Measurements from ENCODE around the gene KCNAB1.

KCNAB1 gene

DNA sequence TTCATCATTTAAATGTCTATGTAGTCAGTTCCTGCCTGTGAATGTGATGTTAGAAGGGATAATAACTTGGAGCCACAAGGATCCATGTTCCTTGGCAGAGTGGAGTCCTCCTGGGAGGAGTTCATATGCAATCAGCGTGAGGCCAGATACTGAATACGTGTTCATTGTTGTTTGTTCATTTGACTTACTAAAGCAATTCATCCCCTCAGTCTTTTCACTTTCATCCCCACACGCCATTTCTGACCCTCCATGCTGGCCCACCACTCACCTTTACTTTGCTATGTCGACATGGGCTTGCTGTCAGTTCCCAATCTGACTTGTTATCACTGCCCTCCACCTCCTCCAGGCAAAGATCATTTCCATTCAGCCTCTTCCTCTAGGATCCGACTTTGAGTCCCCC, 342.7 kb downstream of the KCNAB1 start:
- Histone ChIP-seq H3K9me2 (replicated peaks; ENCODE audit: insufficient read depth, low read length) (no peaks in the 10 kb centered on the region), H3K4me3 (ENCODE audit: low read length) (no peak overlapping the region), H3K4me1 (ENCODE audit: low read length) (no peaks in the 10 kb centered on the region), H3K36me3 (replicated peaks; ENCODE audit: insufficient read depth, low read length) (no peaks in the 10 kb centered on the region), H3K9me3 (replicated peaks; ENCODE audit: insufficient read depth, low read length) (no peaks in the 10 kb centered on the region), H2AFZ (ENCODE audit: low read length) (no peak overlapping the region), H3K79me2 (ENCODE audit: low read length) (no peaks in the 10 kb centered on the region), H3F3A (ENCODE audit: insufficient read depth, low read length) (no peaks in the 10 kb centered on the region), H4K20me1 (ENCODE audit: insufficient read depth, low read length) (no peaks in the 10 kb centered on the region), H3K27ac (ENCODE audit: low read length) (no peak overlapping the region), H3K9ac (ENCODE audit: low read length) (no peak overlapping the region), H3K4me2 (ENCODE audit: low read depth, low read length) (no peak overlapping the region), H3K27me3 (replicated peaks; ENCODE audit: insufficient read depth, low read length) (no peaks in the 10 kb centered on the region)
- TF ChIP-seq EZH2phosphoT487 (IDR thresholded peaks at IDR 0.05; ENCODE audit: low read length), result no peak
- no peak for TF ChIP-seq CTCF (IDR thresholded peaks at IDR 0.05; ENCODE audit: low read length)
- no peak for TF ChIP-seq EZH2 (optimal IDR thresholded peaks at IDR 0.05; ENCODE audit: low read depth, low read length)
- DNase-seq, result no peak

GRCh38 chr3:156465194-156465593, 344.8 kb downstream of the KCNAB1 start:
- Histone ChIP-seq H3K4me2 (ENCODE audit: low read depth, low read length) (no peak overlapping the region), H3K4me3 (ENCODE audit: low read length) (no peak overlapping the region), H3K36me3 (replicated peaks; ENCODE audit: insufficient read depth, low read length) (no peaks in the 10 kb centered on the region), H3K9me2 (replicated peaks; ENCODE audit: insufficient read depth, low read length) (no peaks in the 10 kb centered on the region), H3K9me3 (replicated peaks; ENCODE audit: insufficient read depth, low read length) (no peaks in the 10 kb centered on the region), H4K20me1 (ENCODE audit: insufficient read depth, low read length) (no peaks in the 10 kb centered on the region), H3K4me1 (ENCODE audit: low read length) (no peaks in the 10 kb centered on the region), H3K27me3 (replicated peaks; ENCODE audit: insufficient read depth, low read length) (no peaks in the 10 kb centered on the region), H3F3A (ENCODE audit: insufficient read depth, low read length) (no peaks in the 10 kb centered on the region), H2AFZ (ENCODE audit: low read length) (no peak overlapping the region; the same call in 1 of the 2 replicates), H3K9ac (ENCODE audit: low read length) (no peak overlapping the region), H3K79me2 (ENCODE audit: low read length) (no peaks in the 10 kb centered on the region), H3K27ac (ENCODE audit: low read length) (no peak overlapping the region)
- DNase-seq, result no peak
- no peak for TF ChIP-seq EZH2phosphoT487 (IDR thresholded peaks at IDR 0.05; ENCODE audit: low read length)
- no peak for TF ChIP-seq EZH2 (optimal IDR thresholded peaks at IDR 0.05; ENCODE audit: low read depth, low read length)
- TF ChIP-seq CTCF (IDR thresholded peaks at IDR 0.05; ENCODE audit: low read length), result no peak

DNA sequence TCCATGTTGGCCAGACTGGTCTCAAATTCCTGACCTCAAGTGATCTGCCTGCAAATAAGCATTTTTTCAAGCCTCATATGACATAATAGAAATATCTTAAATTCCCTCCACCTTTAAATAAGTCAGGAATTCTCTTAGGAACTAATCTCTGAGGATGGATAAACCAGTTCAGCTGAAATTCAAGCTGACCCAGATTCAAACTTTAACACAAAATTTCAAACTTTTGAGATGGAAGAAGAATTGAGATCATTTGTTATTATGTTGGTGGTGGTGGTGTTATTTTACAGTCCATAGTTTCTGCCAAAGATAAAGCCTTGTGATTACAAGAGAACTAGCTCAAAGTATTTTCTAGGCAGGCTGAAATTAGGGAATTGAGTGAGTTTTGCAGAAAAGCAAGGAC, 349.1 kb downstream of the KCNAB1 start:
- TF ChIP-seq CTCF (IDR thresholded peaks at IDR 0.05; ENCODE audit: low read length), result no peak
- TF ChIP-seq EZH2 (optimal IDR thresholded peaks at IDR 0.05; ENCODE audit: low read depth, low read length), result no peak
- no peak for TF ChIP-seq EZH2phosphoT487 (IDR thresholded peaks at IDR 0.05; ENCODE audit: low read length)
- DNase-seq, result no peak
- no peak overlapping the region for H2AFZ ChIP-seq (ENCODE audit: low read length)

More for the DNA sequence above, 349.1 kb downstream of the KCNAB1 start:
- no peaks in the 10 kb centered on the region for H3K36me3 ChIP-seq (replicated peaks; ENCODE audit: insufficient read depth, low read length)
- no peak overlapping the region for H3K9ac ChIP-seq (ENCODE audit: low read length)
- H3F3A ChIP-seq (ENCODE audit: insufficient read depth, low read length), result no peaks in the 10 kb centered on the region
- no peaks in the 10 kb centered on the region for H3K4me1 ChIP-seq (ENCODE audit: low read length)
- H3K4me3 ChIP-seq (ENCODE audit: low read length), result no peak overlapping the region
- H3K79me2 ChIP-seq (ENCODE audit: low read length), result no peaks in the 10 kb centered on the region
- no peak overlapping the region for H3K27ac ChIP-seq (ENCODE audit: low read length)
- H3K9me2 ChIP-seq (replicated peaks; ENCODE audit: insufficient read depth, low read length), result no peaks in the 10 kb centered on the region
- H3K4me2 ChIP-seq (ENCODE audit: low read depth, low read length), result no peak overlapping the region
- no peaks in the 10 kb centered on the region for H3K27me3 ChIP-seq (replicated peaks; ENCODE audit: insufficient read depth, low read length)
- no peaks in the 10 kb centered on the region for H3K9me3 ChIP-seq (replicated peaks; ENCODE audit: insufficient read depth, low read length)
- H4K20me1 ChIP-seq (ENCODE audit: insufficient read depth, low read length), result no peaks in the 10 kb centered on the region
